ENCODE measurements around the gene PIP5K1B. TPM values are rescaled to one million over a fixed set of nuclear protein-coding genes. Genes with fewer than 3 reads are reported as not detected.

PIP5K1B gene
- total RNA-seq, 1 experiment from 2014 or later = 2.5 TPM

- Mint-ChIP-seq H3K4me3 (no peak overlapping the region), H3K27me3 (ENCODE audit: low read depth) (peaks cover 17% of the 10 kb centered on the region)
Measured at GRCh38 chr9:68685213-68685612, 19.8 kb upstream of the PIP5K1B start.

More at GRCh38 chr9:68685213-68685612, 19.8 kb upstream of the PIP5K1B start:
- Histone ChIP-seq H3K27me3 (ENCODE audit: insufficient read depth, low read length) (no peaks in the 10 kb centered on the region), H4K8ac (replicated peaks; ENCODE audit: insufficient read length, low read depth, low read length) (no peak overlapping the region), H3K23ac (ENCODE audit: insufficient read length, low read depth, low read length) (no peak overlapping the region), H3K9ac (ENCODE audit: extremely low read depth, insufficient read length, low read length) (no peak overlapping the region), H3K4me1 (ENCODE audit: insufficient read depth, low read length) (0 out of 2 replicates have a peak, but pooled peaks cover 2% of the 10 kb centered on the region), H4K20me1 (ENCODE audit: control insufficient read depth, insufficient read depth, insufficient read length) (no peaks in the 10 kb centered on the region), H2AFZ (ENCODE audit: low read length) (no peak overlapping the region), H2BK5ac (ENCODE audit: insufficient read length, low read length) (no peak overlapping the region), H4K5ac (ENCODE audit: insufficient read length, low read depth, low read length) (no peak overlapping the region), H3K4me2 (ENCODE audit: insufficient read depth, insufficient read length, low read length) (no peak overlapping the region), H3K4ac (ENCODE audit: low read depth, low read length) (no peak overlapping the region), H2BK12ac (ENCODE audit: insufficient read length, low read depth, low read length) (no peak overlapping the region), H3K14ac (ENCODE audit: insufficient read depth, low read length) (no peak overlapping the region), H3K27ac (ENCODE audit: insufficient read length, low read depth, low read length) (no peak overlapping the region), H4K91ac (ENCODE audit: insufficient read length, low read depth, low read length) (no peak overlapping the region), H3T11ph (ENCODE audit: low read length) (no peak overlapping the region), H3K79me2 (ENCODE audit: insufficient read depth, low read length) (no peaks in the 10 kb centered on the region), H3K56ac (ENCODE audit: insufficient read length, low read depth, low read length) (no peak overlapping the region), H3K9me3 (ENCODE audit: control insufficient read depth, low read depth, low read length) (no peaks in the 10 kb centered on the region), H2BK20ac (ENCODE audit: low read depth, low read length, poor library complexity, severe bottlenecking) (no peak overlapping the region), H3K18ac (ENCODE audit: insufficient read length, low read depth, low read length) (no peak overlapping the region), H3K79me1 (ENCODE audit: insufficient read depth, low read depth, low read length, poor library complexity, severe bottlenecking) (no peaks in the 10 kb centered on the region), H2BK120ac (ENCODE audit: low read depth, low read length, poor library complexity, severe bottlenecking) (no peak overlapping the region), H2AK5ac (ENCODE audit: insufficient read length, low read length) (no peak overlapping the region), H2BK15ac (ENCODE audit: low read depth, low read length) (no peak overlapping the region), H3K23me2 (ENCODE audit: insufficient read length, low read depth, low read length, poor library complexity, severe bottlenecking) (no peaks in the 10 kb centered on the region)
- peaks cover 16 to 17% of the 10 kb centered on the region in 2 experiments; a peak in 3 of 4 replicates for H3K4me1 Mint-ChIP-seq
- TF ChIP-seq CTCF (conservative IDR thresholded peaks at IDR 0.05) = no peak
- no peaks in the 10 kb centered on the region for H3K36me3 Mint-ChIP-seq (ENCODE audit: insufficient read depth in 1 of 3, low read depth in 3 of 3)
- no peaks in the 10 kb centered on the region; a peak in 1 of 5 replicates for H3K9me3 Mint-ChIP-seq
- WGBS (ENCODE audit: extremely low coverage, insufficient read length, low lambda C conversion rate) = no CpG with 5 or more reads among the region's 3 CpGs
- H3K27ac Mint-ChIP-seq = no peak overlapping the region
- no peak for DNase-seq
